H1 (cell line): Measurements from ENCODE around the gene HMGXB3. TPM values are rescaled to one million over a fixed set of nuclear protein-coding genes. Genes with fewer than 3 reads are reported as not detected.

Source experiments
- CTCF ChIA-PET: fragments of 300-600 bp; sonication (Branson Sonifier 250); formaldehyde crosslinking; loops from one replicate; lab custom pipeline; 2021; ENCODE audit not compliant: partially characterized antibody; lab: Charles Lee
- POLR2A ChIA-PET: fragments of 300-600 bp; sonication (Branson Sonifier 250); formaldehyde crosslinking; loops from one replicate; lab custom pipeline; 2021; ENCODE audit warnings: inconsistent platforms; ENCODE audit not compliant: partially characterized antibody; lab: Charles Lee
- DNase-seq, 2 experiments: peaks; one replicate each; pipeline versions ENCODE4 v3.0.0 to v3.0.0-alpha.2; 2010 to 2022; ENCODE audit warnings: low spot score in 2 of 2, low read depth in 1 of 2, mixed read lengths in 1 of 2
- FAIRE-seq: peaks from 2 replicates; lab custom pipeline; 2011; peaks lifted over from hg19 to GRCh38; lab: Jason Lieb, UNC
- H2AFZ ChIP-seq: 2 replicates; pipeline ENCODE4 v1.8.1; 2012; ENCODE audit warnings: low read length, inconsistent platforms
- H2AK5ac ChIP-seq: 2 replicates; pipeline ENCODE4 v1.6.1; 2013; ENCODE audit warnings: low read depth, low read length
- H2BK120ac ChIP-seq: replicated peaks from 2 replicates; pipeline ENCODE3; 2013; ENCODE audit warnings: low read depth, low read length, inconsistent platforms
- H2BK12ac ChIP-seq: 2 replicates; pipeline ENCODE4 v1.6.1; 2013; ENCODE audit warnings: low read depth, low read length
- H2BK15ac ChIP-seq: 2 replicates; pipeline ENCODE4 v1.6.1; 2013; ENCODE audit warnings: low read length
- H2BK20ac ChIP-seq: 2 replicates; pipeline ENCODE4 v1.6.1; 2013; ENCODE audit warnings: low read length
- H2BK5ac ChIP-seq: 2 replicates; pipeline ENCODE4 v1.6.1; 2013; ENCODE audit warnings: low read depth, low read length
- H3K14ac ChIP-seq: 2 replicates; pipeline ENCODE4 v1.6.1; 2013; ENCODE audit warnings: inconsistent platforms; ENCODE audit not compliant: insufficient read length
- H3K18ac ChIP-seq: 2 replicates; pipeline ENCODE4 v1.6.1; 2013; ENCODE audit warnings: low read length; ENCODE audit errors: extremely low read depth
- H3K23ac ChIP-seq: 2 replicates; pipeline ENCODE4 v1.6.1; 2013; ENCODE audit warnings: inconsistent platforms; ENCODE audit not compliant: insufficient read length
- H3K23me2 ChIP-seq: 2 replicates; pipeline ENCODE4 v1.6.1; 2013; ENCODE audit warnings: low read depth, low read length
- H3K27ac ChIP-seq: 2 replicates; pipeline ENCODE4 v1.6.1; 2011; ENCODE audit warnings: low read depth, low read length, inconsistent platforms
- H3K27me3 ChIP-seq, 4 experiments: replicated peaks in 1 of 4; 1 replicate in 1 of 4; 2 replicates in 3 of 4; pipeline versions ENCODE4 v1.6.1 to v1.8.1; 2011 to 2013; ENCODE audit warnings: low read length in 3 of 4, mild to moderate bottlenecking in 3 of 4, inconsistent platforms in 2 of 4, mixed read lengths in 2 of 4, moderate library complexity in 1 of 4; ENCODE audit not compliant: control insufficient read depth in 3 of 4, insufficient read depth in 3 of 4; ENCODE audit errors: extremely low read depth in 1 of 4
- H3K36me3 ChIP-seq, 4 experiments: 2 replicates each; pipeline versions ENCODE4 v1.6.1 to v1.8.1; 2011 to 2013; ENCODE audit warnings: mild to moderate bottlenecking in 4 of 4, low read length in 3 of 4, moderate library complexity in 2 of 4, control low read depth in 1 of 4, inconsistent platforms in 1 of 4; ENCODE audit not compliant: insufficient read depth in 4 of 4, control insufficient read depth in 2 of 4
- H3K4ac ChIP-seq: replicated peaks from 2 replicates; pipeline ENCODE3; 2013; ENCODE audit warnings: low read length, low read depth, mixed read lengths, inconsistent platforms; ENCODE audit not compliant: insufficient read length
- H3K4me1 ChIP-seq, 4 experiments: replicated peaks in 1 of 4; 1 replicate in 1 of 4; 2 replicates in 3 of 4; pipeline versions ENCODE4 v1.6.1 to v1.8.1; 2011 to 2013; ENCODE audit warnings: low read length in 3 of 4, inconsistent platforms in 2 of 4, mixed read lengths in 1 of 4; ENCODE audit not compliant: insufficient read depth in 4 of 4, control insufficient read depth in 3 of 4
- H3K4me2 ChIP-seq, 2 experiments: 2 replicates each; pipeline versions ENCODE4 v1.6.1 to v1.8.1; 2011 to 2013; ENCODE audit warnings: low read depth in 2 of 2, low read length in 2 of 2, control low read depth in 1 of 2, inconsistent platforms in 1 of 2, mild to moderate bottlenecking in 1 of 2; ENCODE audit not compliant: insufficient read depth in 1 of 2
- H3K4me3 ChIP-seq, 4 experiments: fragments of 200-600, 300-600 bp in 1 of 4; sonication (generic), shearing (Covaris generic), sonication (Bioruptor Twin) in 1 of 4; 2 replicates each; pipeline versions ENCODE4 v1.5.1 to v1.8.1; 2011 to 2016; ENCODE audit warnings: low read length in 4 of 4, low read depth in 3 of 4, control low read depth in 2 of 4, inconsistent platforms in 2 of 4, mild to moderate bottlenecking in 2 of 4, mixed read lengths in 1 of 4, moderate library complexity in 1 of 4; ENCODE audit not compliant: insufficient read depth in 2 of 4; ENCODE audit errors: extremely low read depth in 1 of 4
- H3K56ac ChIP-seq: replicated peaks from 2 replicates; pipeline ENCODE3; 2013; ENCODE audit warnings: low read depth, mild to moderate bottlenecking, mixed read lengths, low read length, inconsistent platforms; ENCODE audit not compliant: insufficient read length
- H3K79me1 ChIP-seq: 2 replicates; pipeline ENCODE4 v1.6.1; 2013; ENCODE audit warnings: low read depth, low read length, control low read depth
- H3K79me2 ChIP-seq, 2 experiments: 2 replicates each; pipeline versions ENCODE4 v1.6.1 to v1.8.1; 2012 to 2013; ENCODE audit warnings: low read length in 2 of 2, mild to moderate bottlenecking in 2 of 2, inconsistent platforms in 1 of 2; ENCODE audit not compliant: insufficient read depth in 2 of 2, control insufficient read depth in 1 of 2
- H3K9ac ChIP-seq, 4 experiments: replicated peaks in 1 of 4; 1 replicate in 1 of 4; 2 replicates in 3 of 4; pipeline versions ENCODE4 v1.6.1 to v1.8.1; 2011 to 2013; ENCODE audit warnings: low read depth in 3 of 4, low read length in 3 of 4, control low read depth in 2 of 4, mild to moderate bottlenecking in 2 of 4, moderate library complexity in 2 of 4, inconsistent platforms in 1 of 4; ENCODE audit errors: extremely low read depth in 1 of 4
- H3K9me3 ChIP-seq, 2 experiments: 2 replicates each; pipeline versions ENCODE4 v1.6.1 to v1.8.1; 2012 to 2013; ENCODE audit warnings: mild to moderate bottlenecking in 2 of 2, moderate library complexity in 2 of 2, control low read depth in 1 of 2, inconsistent platforms in 1 of 2, low read depth in 1 of 2, low read length in 1 of 2, mixed read lengths in 1 of 2; ENCODE audit not compliant: insufficient read depth in 2 of 2
- H4K20me1 ChIP-seq, 2 experiments: replicated peaks in 1 of 2; 2 replicates each; pipeline versions ENCODE3 to v1.8.1; 2011 to 2013; ENCODE audit warnings: inconsistent platforms in 2 of 2, low read length in 2 of 2, mild to moderate bottlenecking in 1 of 2; ENCODE audit not compliant: insufficient read depth in 2 of 2, control insufficient read depth in 1 of 2
- H4K5ac ChIP-seq: 2 replicates; pipeline ENCODE4 v1.6.1; 2013; ENCODE audit warnings: low read length, low read depth, mixed read lengths, inconsistent platforms; ENCODE audit not compliant: insufficient read length
- H4K8ac ChIP-seq: 2 replicates; pipeline ENCODE4 v1.8.0; 2013; ENCODE audit warnings: mild to moderate bottlenecking, moderate library complexity, low read length, inconsistent platforms; ENCODE audit not compliant: insufficient read depth; ENCODE audit errors: extremely low read depth
- H4K91ac ChIP-seq: replicated peaks from 2 replicates; pipeline ENCODE3; 2013; ENCODE audit warnings: low read length, mixed read lengths, inconsistent platforms; ENCODE audit not compliant: insufficient read length
- CBX5 ChIP-seq: fragments of 300-800, 300-1000 bp; sonication (generic); IDR thresholded peaks from 2 replicates; pipeline ENCODE4 v1.7.1; 2016; ENCODE audit warnings: antibody characterized with exemption, low read length, low read depth
- CTBP2 ChIP-seq: IDR thresholded peaks from 2 replicates; pipeline ENCODE4 v1.7.0; 2011; ENCODE audit warnings: borderline replicate concordance, mild to moderate bottlenecking, moderate library complexity, mixed read lengths, low read length; ENCODE audit not compliant: insufficient read depth, insufficient read length
- KDM1A ChIP-seq: fragments of 200-600, 300-600 bp; sonication (generic); IDR thresholded peaks from 2 replicates; pipeline ENCODE4 v1.7.1; 2016; ENCODE audit warnings: mild to moderate bottlenecking, low read length, borderline replicate concordance
- NANOG ChIP-seq: IDR thresholded peaks from 2 replicates; pipeline ENCODE4 v1.6.1; 2011; ENCODE audit warnings: low read length, low read depth, mild to moderate bottlenecking, inconsistent platforms; ENCODE audit not compliant: insufficient read depth, poor library complexity, severe bottlenecking
- SIRT6 ChIP-seq: IDR thresholded peaks from one replicate; pipeline ENCODE4 v1.7.1; 2012; ENCODE audit warnings: low read length, inconsistent platforms
- WGBS, 2 experiments: shearing (Covaris generic) in 1 of 2; methylation state at CpG; one replicate each; pipeline versions ENCODE4 v1.1.6 to v1.1.7; 2013 to 2015; ENCODE audit warnings: low lambda C conversion rate in 2 of 2, mixed read lengths in 2 of 2, inconsistent platforms in 1 of 2, low coverage in 1 of 2, missing lambda C conversion rate in 1 of 2; ENCODE audit not compliant: insufficient replicate concordance in 2 of 2, insufficient coverage in 1 of 2, insufficient read length in 1 of 2; ENCODE audit errors: extremely low coverage in 1 of 2, missing lambda C conversion rate in 1 of 2; 5-methylcytosine and 5-hydroxymethylcytosine counted together
- polyA plus RNA-seq, 7 experiments: library from polyadenylated mRNA; depleted of rRNA in 3 of 7; stranded (reverse) in 5 of 7; unstranded in 2 of 7; fragments of >200 nt in 5 of 7; fragments of 200-250 nt in 2 of 7; gene quantifications; 1 replicate in 5 of 7; 2 replicates in 1 of 7; 4 replicates in 1 of 7; pipeline versions ENCODE4 v1.2.1 to v1.2.3, GENCODE V29; 2011 to 2013; ENCODE audit warnings: missing spikeins in 2 of 7, mixed read lengths in 2 of 7
- total RNA-seq: library from RNA; stranded (reverse); fragmentation: NEBNext Ultra II Directional; extraction: Animal tissue kit (Norgen Biotek cat#: 25700); gene quantifications from 2 replicates; pipeline ENCODE4 v1.2.1, GENCODE V29; 2021

HMGXB3 gene
- total and polyA plus RNA-seq, 2 of the 8 experiments (the other 6 are each of a cell fraction or from before 2014, with no cell fraction given), result 26.8 to 28.0 TPM

DNA sequence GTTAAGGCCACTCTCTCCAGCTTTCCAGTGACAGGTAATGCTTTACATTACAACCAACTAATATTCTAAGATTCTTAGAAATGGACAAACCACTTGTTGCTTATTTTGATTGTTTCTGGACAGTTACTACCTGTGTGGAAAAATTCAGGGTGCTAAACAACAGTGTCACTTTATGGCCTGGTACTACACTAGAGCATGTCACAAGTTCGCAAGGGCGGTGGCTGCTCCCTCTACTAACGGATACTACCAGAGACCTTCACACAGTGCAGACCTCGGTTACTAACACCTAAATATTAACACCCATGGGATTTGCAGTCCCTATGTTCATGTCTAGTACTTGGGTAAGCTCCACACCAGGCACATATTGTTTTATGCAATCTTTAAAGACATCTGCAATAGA, 13.4 kb downstream of the HMGXB3 start:
- Histone ChIP-seq H2AK5ac (no peak overlapping the region), H4K5ac (no peak overlapping the region), H3K18ac (no peak overlapping the region), H2BK5ac (no peak overlapping the region), H2BK12ac (no peak overlapping the region), H3K4me1 (no peaks in the 10 kb centered on the region), H3K56ac (no peak overlapping the region), H3K36me3 (peaks cover 8 to 71% (median 48%) of the 10 kb centered on the region in 4 experiments), H2BK120ac (no peak overlapping the region), H3K4me3 (no peak overlapping the region), H3K79me1 (no peaks in the 10 kb centered on the region), H4K20me1 (peaks cover 7 to 9% of the 10 kb centered on the region in 2 experiments), H4K8ac (no peak overlapping the region), H3K4ac (no peak overlapping the region), H3K9ac (peak overlapping the region in 1 of 4 experiments; percentile 34; a peak in 1 of 7 replicates), H3K27me3 (no peaks in the 10 kb centered on the region), H3K9me3 (0 out of 4 replicates have a peak, but pooled peaks cover 0 to 2% of the 10 kb centered on the region in 2 experiments), H4K91ac (no peak overlapping the region), H3K23me2 (no peaks in the 10 kb centered on the region), H3K4me2 (no peak overlapping the region), H2BK20ac (no peak overlapping the region), H3K79me2 (no peaks in the 10 kb centered on the region), H2AFZ (no peak overlapping the region), H3K27ac (no peak overlapping the region), H3K23ac (no peak overlapping the region), H3K14ac (no peak overlapping the region), H2BK15ac (no peak overlapping the region)
- no peak for FAIRE-seq
- TF ChIP-seq KDM1A (no peak), NANOG (no peak), SIRT6 (no peak), CTBP2 (no peak), CBX5 (no peak)
- DNase-seq, result no peak
- WGBS, 2 experiments, result 97% methylated on average over 4 of the region's 4 CpGs; no CpG with 5 or more reads in 1 of the 2 experiments
- POLR2A ChIA-PET, result no interaction called here
- CTCF ChIA-PET, result no interaction called here
